Uterus (tissue), 4 donors: ENCODE results near the gene GNL3. TPM values are rescaled to one million over a fixed set of nuclear protein-coding genes. Genes with fewer than 3 reads are reported as not detected.

Source experiments
- DNase-seq, 2 donors: peaks; one replicate each; pipeline ENCODE4 v3.0.0-alpha.2; 2019 to 2020
- H3K27ac ChIP-seq, 2 donors: fragments of 200-600 bp; sonication (generic); 1 replicate in 1 of 2; 2 replicates in 1 of 2; pipeline ENCODE4 v1.5.1; 2016 to 2018
- H3K27me3 ChIP-seq, 2 donors: fragments of 200-600 bp; sonication (generic); one replicate each; pipeline ENCODE4 v1.5.1; 2018 to 2019; ENCODE audit warnings: control low read depth in 1 of 2
- H3K36me3 ChIP-seq, 2 donors: fragments of 200-600 bp; sonication (generic); one replicate each; pipeline ENCODE4 v1.5.1; 2019; ENCODE audit warnings: control low read depth in 1 of 2
- H3K4me1 ChIP-seq, 2 donors: fragments of 200-600 bp; sonication (generic); one replicate each; pipeline ENCODE4 v1.5.1; 2018 to 2019; ENCODE audit warnings: control low read depth in 1 of 2
- H3K4me3 ChIP-seq, 2 donors: fragments of 200-600 bp; sonication (generic); 1 replicate in 1 of 2; 2 replicates in 1 of 2; pipeline ENCODE4 v1.5.1; 2018 to 2019; ENCODE audit warnings: mild to moderate bottlenecking in 1 of 2
- H3K9me3 ChIP-seq, 2 donors: fragments of 200-600 bp; sonication (generic); one replicate each; pipeline ENCODE4 v1.5.1; 2019; ENCODE audit warnings: control low read depth in 1 of 2
- CTCF ChIP-seq, 4 experiments: fragments of 200-600 bp in 2 of 4; fragments of 450-650 bp in 2 of 4; sonication (generic) in 2 of 4; IDR thresholded peaks; one replicate each; pipeline ENCODE4 v1.5.1; 2016 to 2019; ENCODE audit warnings: antibody characterized with exemption in 4 of 4, mild to moderate bottlenecking in 2 of 4, moderate library complexity in 1 of 4
- POLR2A ChIP-seq, 2 donors: fragments of 450-650 bp; IDR thresholded peaks; one replicate each; pipeline ENCODE4 v1.6.1; 2016; ENCODE audit warnings: antibody characterized with exemption in 2 of 2, mild to moderate bottlenecking in 1 of 2, moderate library complexity in 1 of 2
- intact Hi-C: fragments of 100-400 bp; cut with DNase I; formaldehyde crosslinking; loops from one replicate; pipeline ENCODE4 v1.15.1; 2023; ENCODE audit warnings: low total_unique reads
- total RNA-seq, 4 donors: library from RNA; depleted of rRNA in 3 of 4; stranded (reverse); fragments of >200 nt in 3 of 4; gene quantifications; one replicate each; pipeline versions ENCODE4 v1.1.0 to v1.2.4, GENCODE V29; 2014 to 2023
- donor health status: DM: yes; HTN: yes; CAD: no.

Gene GNL3
- total RNA-seq, 4 donors from 2014 or later: 29.5 to 108 (median 53.9) TPM

- Histone ChIP-seq H3K4me3 (no peak overlapping the region), H3K4me1 (no peaks in the 10 kb centered on the region), H3K9me3 (no peaks in the 10 kb centered on the region), H3K36me3 (no peaks in the 10 kb centered on the region), H3K27me3 (no peaks in the 10 kb centered on the region), H3K27ac (no peak overlapping the region)
- TF ChIP-seq CTCF (IDR thresholded peaks at IDR 0.05) (no peak), POLR2A (IDR thresholded peaks at IDR 0.05) (no peak)
- DNase-seq: no peak
- intact Hi-C loops: no loop called here
Measured at GRCh38 chr3:52694528-52695189, 8.8 kb downstream of the GNL3 start.

- Histone ChIP-seq H3K4me1 (no peaks in the 10 kb centered on the region), H3K9me3 (no peaks in the 10 kb centered on the region), H3K36me3 (no peaks in the 10 kb centered on the region), H3K27ac (no peak overlapping the region), H3K27me3 (no peaks in the 10 kb centered on the region), H3K4me3 (no peak overlapping the region)
- no peak for DNase-seq
- intact Hi-C loops: no loop called here
- no peak for TF ChIP-seq POLR2A (IDR thresholded peaks at IDR 0.05)
- TF ChIP-seq CTCF (IDR thresholded peaks at IDR 0.05): no peak
Measured at GRCh38 chr3:52695798-52696671, 10.2 kb downstream of the GNL3 start.

- Histone ChIP-seq H3K27ac (no peak overlapping the region), H3K27me3 (no peaks in the 10 kb centered on the region), H3K4me3 (no peak overlapping the region), H3K9me3 (no peaks in the 10 kb centered on the region), H3K4me1 (no peaks in the 10 kb centered on the region), H3K36me3 (no peaks in the 10 kb centered on the region)
- TF ChIP-seq POLR2A (IDR thresholded peaks at IDR 0.05) (no peak), CTCF (IDR thresholded peaks at IDR 0.05) (no peak)
- DNase-seq: no peak
- intact Hi-C loops: no loop called here
Measured at GRCh38 chr3:52696830-52697631, 11.2 kb downstream of the GNL3 start.

GRCh38 chr3:52697632-52697965 is 11.8 kb downstream of the GNL3 start:
- no peak for DNase-seq
- TF ChIP-seq POLR2A (IDR thresholded peaks at IDR 0.05): no peak
- no peak for TF ChIP-seq CTCF (IDR thresholded peaks at IDR 0.05)
- no peaks in the 10 kb centered on the region for H3K36me3 ChIP-seq
- H3K4me3 ChIP-seq: no peak overlapping the region
- H3K9me3 ChIP-seq: no peaks in the 10 kb centered on the region
- no peaks in the 10 kb centered on the region for H3K27me3 ChIP-seq
- H3K4me1 ChIP-seq: no peaks in the 10 kb centered on the region
- intact Hi-C loops: no loop called here
- H3K27ac ChIP-seq: no peak overlapping the region
